Central memory CD4-positive, alpha-beta T cell (primary cell): ENCODE results near the gene CUL3.

Experiments used
- DNase-seq: peaks from one replicate; pipeline ENCODE4 v3.0.0; 2022

Gene CUL3

GRCh38 chr2:224466304-224466895 lies 118.8 kb downstream of the CUL3 start:
- no peak for DNase-seq

- no peak for DNase-seq
Measured at GRCh38 chr2:224461391-224461790, 123.8 kb downstream of the CUL3 start.

GRCh38 chr2:224457408-224458096 lies 127.6 kb downstream of the CUL3 start:
- DNase-seq = no peak

GRCh38 chr2:224453892-224454291 lies 131.3 kb downstream of the CUL3 start:
- DNase-seq = no peak

GRCh38 chr2:224449212-224450147 lies 135.7 kb downstream of the CUL3 start:
- DNase-seq = no peak

- DNase-seq = no peak
Measured at GRCh38 chr2:224448236-224448635, 136.9 kb downstream of the CUL3 start.

- DNase-seq = no peak
Measured at GRCh38 chr2:224444783-224445182, 140.4 kb downstream of the CUL3 start.

- DNase-seq = no peak
Measured at GRCh38 chr2:224444021-224444420, 141.1 kb downstream of the CUL3 start.

GRCh38 chr2:224442071-224442967 lies 142.8 kb downstream of the CUL3 start:
- no peak for DNase-seq

GRCh38 chr2:224440988-224441387 lies 144.2 kb downstream of the CUL3 start:
- no peak for DNase-seq

- no peak for DNase-seq
Measured at GRCh38 chr2:224438726-224439125, 146.4 kb downstream of the CUL3 start.

- no peak for DNase-seq
Measured at GRCh38 chr2:224436634-224437033, 148.5 kb downstream of the CUL3 start.

GRCh38 chr2:224434618-224435017 lies 150.5 kb downstream of the CUL3 start:
- DNase-seq = no peak

GRCh38 chr2:224433442-224433841 lies 151.7 kb downstream of the CUL3 start:
- no peak for DNase-seq

GRCh38 chr2:224432003-224432579 lies 153.1 kb downstream of the CUL3 start:
- DNase-seq = no peak

- no peak for DNase-seq
Measured at GRCh38 chr2:224429441-224429810, 155.7 kb downstream of the CUL3 start.

- no peak for DNase-seq
Measured at GRCh38 chr2:224428787-224429440, 156.2 kb downstream of the CUL3 start.

GRCh38 chr2:224427471-224427870 lies 157.7 kb downstream of the CUL3 start:
- DNase-seq = no peak

GRCh38 chr2:224426656-224427055 lies 158.5 kb downstream of the CUL3 start:
- no peak for DNase-seq

GRCh38 chr2:224421065-224421464 lies 164.1 kb downstream of the CUL3 start:
- no peak for DNase-seq
